NT2/D1 (cell line): Measurements from ENCODE around the gene SNTA1.

Experiments used
- SUZ12 ChIP-seq: IDR thresholded peaks from 2 replicates; pipeline ENCODE4 v1.6.1; 2011; ENCODE audit not compliant: insufficient read length, insufficient read depth; ENCODE audit errors: extremely low read depth
- YY1 ChIP-seq: IDR thresholded peaks from 2 replicates; pipeline ENCODE4 v1.6.1; 2011; ENCODE audit not compliant: insufficient read length, insufficient read depth
- ZNF274 ChIP-seq: IDR thresholded peaks from 2 replicates; pipeline ENCODE4 v1.6.1; 2011; ENCODE audit warnings: mild to moderate bottlenecking, low read depth, low read length

- TF ChIP-seq YY1, result no peak
- no peak for TF ChIP-seq ZNF274
- no peak for TF ChIP-seq SUZ12
Observed at GRCh38 chr20:33438481-33438880, 5.1 kb downstream of the SNTA1 start.
